H1 (cell line): ENCODE measurements around the gene ACTR8. TPM values are rescaled to one million over a fixed set of nuclear protein-coding genes. Genes with fewer than 3 reads are reported as not detected.

ENCODE experiments used
- EGR1 ChIP-seq: IDR thresholded peaks from 2 replicates; pipeline ENCODE4 v1.6.1; 2011; ENCODE audit warnings: low read depth, low read length, borderline replicate concordance
- JUND ChIP-seq: IDR thresholded peaks from 2 replicates; pipeline ENCODE4 v1.6.1; 2011; ENCODE audit warnings: mild to moderate bottlenecking, improper control_type of control experiment, low read length
- KDM1A ChIP-seq: fragments of 200-600, 300-600 bp; sonication (generic); IDR thresholded peaks from 2 replicates; pipeline ENCODE4 v1.7.1; 2016; ENCODE audit warnings: mild to moderate bottlenecking, low read length, borderline replicate concordance
- RAD21 ChIP-seq, 2 experiments: IDR thresholded peaks in 1 of 2; conservative IDR thresholded peaks in 1 of 2; 2 replicates each; pipeline ENCODE4 v1.6.1; 2011; ENCODE audit warnings: low read depth in 2 of 2, low read length in 2 of 2, improper control_type of control experiment in 1 of 2, inconsistent platforms in 1 of 2, mild to moderate bottlenecking in 1 of 2, moderate library complexity in 1 of 2
- RNF2 ChIP-seq: fragments of 200-900, 300-1000 bp; sonication (generic); IDR thresholded peaks from 2 replicates; pipeline ENCODE4 v1.7.1; 2016; ENCODE audit warnings: borderline replicate concordance, low read depth, mild to moderate bottlenecking, antibody characterized with exemption, low read length; ENCODE audit not compliant: poor library complexity, severe bottlenecking; ENCODE audit errors: missing control alignments
- SUZ12 ChIP-seq: fragments of 200-600 bp; sonication (generic); IDR thresholded peaks from 2 replicates; pipeline ENCODE4 v1.6.1; 2012; ENCODE audit warnings: mild to moderate bottlenecking, inconsistent platforms, low read length, moderate library complexity, mixed read lengths
- polyA plus RNA-seq, 7 experiments: library from polyadenylated mRNA; depleted of rRNA in 3 of 7; stranded (reverse) in 5 of 7; unstranded in 2 of 7; fragments of >200 nt in 5 of 7; fragments of 200-250 nt in 2 of 7; gene quantifications; 1 replicate in 5 of 7; 2 replicates in 1 of 7; 4 replicates in 1 of 7; pipeline versions ENCODE4 v1.2.1 to v1.2.3, GENCODE V29; 2011 to 2013; ENCODE audit warnings: missing spikeins in 2 of 7, mixed read lengths in 2 of 7
- total RNA-seq: library from RNA; stranded (reverse); fragmentation: NEBNext Ultra II Directional; extraction: Animal tissue kit (Norgen Biotek cat#: 25700); gene quantifications from 2 replicates; pipeline ENCODE4 v1.2.1, GENCODE V29; 2021
- TF ChIP-seq, protein P1 (sequence below): fragments of 300-600 bp; sonication (generic); IDR thresholded peaks from 2 replicates; pipeline ENCODE4 v1.7.1; 2012; ENCODE audit warnings: low read length, moderate library complexity, mild to moderate bottlenecking, inconsistent platforms; ENCODE audit not compliant: insufficient replicate concordance

ACTR8 gene
- total and polyA plus RNA-seq, 2 of the 8 experiments (the other 6 are each of a cell fraction or from before 2014, with no cell fraction given), result 8.3 to 26.9 TPM

DNA sequence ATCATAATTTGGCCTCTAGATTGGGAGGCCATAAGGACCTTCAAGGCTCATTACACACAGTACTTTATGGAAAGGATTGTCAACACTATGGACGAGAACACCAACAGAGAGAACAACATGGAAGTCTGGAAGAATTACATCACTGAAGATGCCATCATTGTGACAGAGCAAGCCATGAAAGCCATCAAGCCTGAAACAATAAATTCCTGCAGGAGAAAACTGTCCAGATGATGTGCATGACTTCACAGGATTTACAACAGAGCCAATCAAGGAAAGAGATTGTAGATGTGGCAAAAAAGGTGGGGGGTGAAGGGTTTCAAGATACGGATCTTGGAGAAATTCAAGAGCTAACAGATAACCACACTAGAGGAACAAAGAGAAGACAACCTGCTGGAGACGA lies 19.7 kb downstream of the ACTR8 start (continued):
- TF ChIP-seq, protein P1, sequence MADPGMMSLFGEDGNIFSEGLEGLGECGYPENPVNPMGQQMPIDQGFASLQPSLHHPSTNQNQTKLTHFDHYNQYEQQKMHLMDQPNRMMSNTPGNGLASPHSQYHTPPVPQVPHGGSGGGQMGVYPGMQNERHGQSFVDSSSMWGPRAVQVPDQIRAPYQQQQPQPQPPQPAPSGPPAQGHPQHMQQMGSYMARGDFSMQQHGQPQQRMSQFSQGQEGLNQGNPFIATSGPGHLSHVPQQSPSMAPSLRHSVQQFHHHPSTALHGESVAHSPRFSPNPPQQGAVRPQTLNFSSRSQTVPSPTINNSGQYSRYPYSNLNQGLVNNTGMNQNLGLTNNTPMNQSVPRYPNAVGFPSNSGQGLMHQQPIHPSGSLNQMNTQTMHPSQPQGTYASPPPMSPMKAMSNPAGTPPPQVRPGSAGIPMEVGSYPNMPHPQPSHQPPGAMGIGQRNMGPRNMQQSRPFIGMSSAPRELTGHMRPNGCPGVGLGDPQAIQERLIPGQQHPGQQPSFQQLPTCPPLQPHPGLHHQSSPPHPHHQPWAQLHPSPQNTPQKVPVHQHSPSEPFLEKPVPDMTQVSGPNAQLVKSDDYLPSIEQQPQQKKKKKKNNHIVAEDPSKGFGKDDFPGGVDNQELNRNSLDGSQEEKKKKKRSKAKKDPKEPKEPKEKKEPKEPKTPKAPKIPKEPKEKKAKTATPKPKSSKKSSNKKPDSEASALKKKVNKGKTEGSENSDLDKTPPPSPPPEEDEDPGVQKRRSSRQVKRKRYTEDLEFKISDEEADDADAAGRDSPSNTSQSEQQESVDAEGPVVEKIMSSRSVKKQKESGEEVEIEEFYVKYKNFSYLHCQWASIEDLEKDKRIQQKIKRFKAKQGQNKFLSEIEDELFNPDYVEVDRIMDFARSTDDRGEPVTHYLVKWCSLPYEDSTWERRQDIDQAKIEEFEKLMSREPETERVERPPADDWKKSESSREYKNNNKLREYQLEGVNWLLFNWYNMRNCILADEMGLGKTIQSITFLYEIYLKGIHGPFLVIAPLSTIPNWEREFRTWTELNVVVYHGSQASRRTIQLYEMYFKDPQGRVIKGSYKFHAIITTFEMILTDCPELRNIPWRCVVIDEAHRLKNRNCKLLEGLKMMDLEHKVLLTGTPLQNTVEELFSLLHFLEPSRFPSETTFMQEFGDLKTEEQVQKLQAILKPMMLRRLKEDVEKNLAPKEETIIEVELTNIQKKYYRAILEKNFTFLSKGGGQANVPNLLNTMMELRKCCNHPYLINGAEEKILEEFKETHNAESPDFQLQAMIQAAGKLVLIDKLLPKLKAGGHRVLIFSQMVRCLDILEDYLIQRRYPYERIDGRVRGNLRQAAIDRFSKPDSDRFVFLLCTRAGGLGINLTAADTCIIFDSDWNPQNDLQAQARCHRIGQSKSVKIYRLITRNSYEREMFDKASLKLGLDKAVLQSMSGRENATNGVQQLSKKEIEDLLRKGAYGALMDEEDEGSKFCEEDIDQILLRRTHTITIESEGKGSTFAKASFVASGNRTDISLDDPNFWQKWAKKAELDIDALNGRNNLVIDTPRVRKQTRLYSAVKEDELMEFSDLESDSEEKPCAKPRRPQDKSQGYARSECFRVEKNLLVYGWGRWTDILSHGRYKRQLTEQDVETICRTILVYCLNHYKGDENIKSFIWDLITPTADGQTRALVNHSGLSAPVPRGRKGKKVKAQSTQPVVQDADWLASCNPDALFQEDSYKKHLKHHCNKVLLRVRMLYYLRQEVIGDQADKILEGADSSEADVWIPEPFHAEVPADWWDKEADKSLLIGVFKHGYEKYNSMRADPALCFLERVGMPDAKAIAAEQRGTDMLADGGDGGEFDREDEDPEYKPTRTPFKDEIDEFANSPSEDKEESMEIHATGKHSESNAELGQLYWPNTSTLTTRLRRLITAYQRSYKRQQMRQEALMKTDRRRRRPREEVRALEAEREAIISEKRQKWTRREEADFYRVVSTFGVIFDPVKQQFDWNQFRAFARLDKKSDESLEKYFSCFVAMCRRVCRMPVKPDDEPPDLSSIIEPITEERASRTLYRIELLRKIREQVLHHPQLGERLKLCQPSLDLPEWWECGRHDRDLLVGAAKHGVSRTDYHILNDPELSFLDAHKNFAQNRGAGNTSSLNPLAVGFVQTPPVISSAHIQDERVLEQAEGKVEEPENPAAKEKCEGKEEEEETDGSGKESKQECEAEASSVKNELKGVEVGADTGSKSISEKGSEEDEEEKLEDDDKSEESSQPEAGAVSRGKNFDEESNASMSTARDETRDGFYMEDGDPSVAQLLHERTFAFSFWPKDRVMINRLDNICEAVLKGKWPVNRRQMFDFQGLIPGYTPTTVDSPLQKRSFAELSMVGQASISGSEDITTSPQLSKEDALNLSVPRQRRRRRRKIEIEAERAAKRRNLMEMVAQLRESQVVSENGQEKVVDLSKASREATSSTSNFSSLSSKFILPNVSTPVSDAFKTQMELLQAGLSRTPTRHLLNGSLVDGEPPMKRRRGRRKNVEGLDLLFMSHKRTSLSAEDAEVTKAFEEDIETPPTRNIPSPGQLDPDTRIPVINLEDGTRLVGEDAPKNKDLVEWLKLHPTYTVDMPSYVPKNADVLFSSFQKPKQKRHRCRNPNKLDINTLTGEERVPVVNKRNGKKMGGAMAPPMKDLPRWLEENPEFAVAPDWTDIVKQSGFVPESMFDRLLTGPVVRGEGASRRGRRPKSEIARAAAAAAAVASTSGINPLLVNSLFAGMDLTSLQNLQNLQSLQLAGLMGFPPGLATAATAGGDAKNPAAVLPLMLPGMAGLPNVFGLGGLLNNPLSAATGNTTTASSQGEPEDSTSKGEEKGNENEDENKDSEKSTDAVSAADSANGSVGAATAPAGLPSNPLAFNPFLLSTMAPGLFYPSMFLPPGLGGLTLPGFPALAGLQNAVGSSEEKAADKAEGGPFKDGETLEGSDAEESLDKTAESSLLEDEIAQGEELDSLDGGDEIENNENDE, result no peak
- TF ChIP-seq RNF2 (no peak), RAD21 (IDR thresholded peaks at IDR 0.05 in 1 of 2, conservative IDR thresholded peaks at IDR 0.05 in 1 of 2; ENCODE audit: low read depth in 2 of 2, low read length in 2 of 2) (no peak), JUND (no peak), EGR1 (no peak), KDM1A (no peak), SUZ12 (no peak)
- TF ChIP-seq, all 59 proteins: peak for 0
